RWPE2 (cell line): ENCODE data around the gene TFE3.

ENCODE experiments used
- ATAC-seq: fragments of 200-7000 bp; cut with Tn5 transposase; 3 replicates; pipeline ENCODE4 v1.9.1; 2021; ENCODE audit warnings: low read depth
- DNase-seq: peaks from one replicate; pipeline ENCODE4 v3.0.0-alpha.2; 2020; ENCODE audit warnings: low spot score
- H3K27ac ChIP-seq: fragments of 450-650 bp; 2 replicates; pipeline ENCODE4 v1.5.1; 2017; ENCODE audit warnings: mild to moderate bottlenecking; ENCODE audit not compliant: poor library complexity, severe bottlenecking
- H3K27me3 ChIP-seq: fragments of 250-450 bp; sonication (Bioruptor Pico); 2 replicates; pipeline ENCODE4 v1.5.1; 2021; ENCODE audit warnings: mild to moderate bottlenecking, moderate library complexity; ENCODE audit not compliant: insufficient read depth, poor library complexity, severe bottlenecking
- H3K36me3 ChIP-seq: fragments of 250-450 bp; sonication (Bioruptor Pico); 2 replicates; pipeline ENCODE4 v1.5.1; 2020; ENCODE audit warnings: low read depth, mild to moderate bottlenecking, moderate library complexity
- H3K4me1 ChIP-seq: fragments of 250-450 bp; sonication (Bioruptor Pico); 2 replicates; pipeline ENCODE4 v1.5.1; 2021; ENCODE audit warnings: mild to moderate bottlenecking, moderate library complexity; ENCODE audit not compliant: insufficient read depth, poor library complexity, severe bottlenecking
- H3K4me3 ChIP-seq: fragments of 250-450 bp; sonication (Bioruptor Pico); 2 replicates; pipeline ENCODE4 v1.5.1; 2021; ENCODE audit warnings: mild to moderate bottlenecking, moderate library complexity; ENCODE audit not compliant: severe bottlenecking
- H3K9me3 ChIP-seq: fragments of 250-450 bp; sonication (Bioruptor Pico); 2 replicates; pipeline ENCODE4 v1.5.1; 2021; ENCODE audit warnings: mild to moderate bottlenecking, moderate library complexity; ENCODE audit not compliant: severe bottlenecking
- CTCF ChIP-seq: fragments of 450-650 bp; IDR thresholded peaks from one replicate; pipeline ENCODE4 v1.5.1; 2017; ENCODE audit warnings: mild to moderate bottlenecking, moderate library complexity; ENCODE audit not compliant: poor library complexity, severe bottlenecking

The TFE3 gene

GRCh38 chrX:49061916-49062315, 18.8 kb upstream of the TFE3 start:
- Histone ChIP-seq H3K4me1 (no peaks in the 10 kb centered on the region), H3K9me3 (no peaks in the 10 kb centered on the region), H3K27ac (no peak overlapping the region), H3K4me3 (no peak overlapping the region), H3K27me3 (no peaks in the 10 kb centered on the region), H3K36me3 (peaks cover 14% of the 10 kb centered on the region)
- no peak for TF ChIP-seq CTCF
- ATAC-seq (no peak), DNase-seq (no peak)

GRCh38 chrX:49061490-49061889, 18.3 kb upstream of the TFE3 start:
- Histone ChIP-seq H3K9me3 (no peaks in the 10 kb centered on the region), H3K36me3 (peaks cover 14% of the 10 kb centered on the region), H3K4me1 (no peaks in the 10 kb centered on the region), H3K27me3 (no peaks in the 10 kb centered on the region), H3K27ac (no peak overlapping the region), H3K4me3 (no peak overlapping the region)
- DNase-seq (no peak), ATAC-seq (no peak)
- no peak for TF ChIP-seq CTCF

- Histone ChIP-seq H3K4me3 (no peak overlapping the region), H3K9me3 (no peaks in the 10 kb centered on the region), H3K36me3 (peaks cover 14% of the 10 kb centered on the region), H3K27ac (peak overlapping the region; percentile 85), H3K4me1 (no peaks in the 10 kb centered on the region), H3K27me3 (no peaks in the 10 kb centered on the region)
- TF ChIP-seq CTCF, result no peak
- no peak for ATAC-seq
- no peak for DNase-seq
Observed at GRCh38 chrX:49060914-49061313, 17.8 kb upstream of the TFE3 start.

- peaks cover 14% of the 10 kb centered on the region for H3K36me3 ChIP-seq
- peak; percentile 59 for ATAC-seq
- peak overlapping the region; percentile 85 for H3K27ac ChIP-seq
- H3K27me3 ChIP-seq, result no peaks in the 10 kb centered on the region
- no peaks in the 10 kb centered on the region for H3K4me1 ChIP-seq
- H3K4me3 ChIP-seq, result peak overlapping the region; percentile 49
- TF ChIP-seq CTCF, result no peak
- no peaks in the 10 kb centered on the region for H3K9me3 ChIP-seq
- no peak for DNase-seq
Observed at GRCh38 chrX:49059681-49060085, 16.5 kb upstream of the TFE3 start.

GRCh38 chrX:49059201-49059600, 16.0 kb upstream of the TFE3 start:
- Histone ChIP-seq H3K4me3 (peak overlapping the region; percentile 49), H3K27ac (peak overlapping the region; percentile 85), H3K9me3 (no peaks in the 10 kb centered on the region), H3K4me1 (no peaks in the 10 kb centered on the region), H3K27me3 (no peaks in the 10 kb centered on the region), H3K36me3 (peaks cover 14% of the 10 kb centered on the region)
- peak; percentile 60; the same call in 2 of the 3 replicates for ATAC-seq
- no peak for TF ChIP-seq CTCF
- DNase-seq, result no peak
